ENCODE measurements around the gene PI4KA.

Gene PI4KA

DNA sequence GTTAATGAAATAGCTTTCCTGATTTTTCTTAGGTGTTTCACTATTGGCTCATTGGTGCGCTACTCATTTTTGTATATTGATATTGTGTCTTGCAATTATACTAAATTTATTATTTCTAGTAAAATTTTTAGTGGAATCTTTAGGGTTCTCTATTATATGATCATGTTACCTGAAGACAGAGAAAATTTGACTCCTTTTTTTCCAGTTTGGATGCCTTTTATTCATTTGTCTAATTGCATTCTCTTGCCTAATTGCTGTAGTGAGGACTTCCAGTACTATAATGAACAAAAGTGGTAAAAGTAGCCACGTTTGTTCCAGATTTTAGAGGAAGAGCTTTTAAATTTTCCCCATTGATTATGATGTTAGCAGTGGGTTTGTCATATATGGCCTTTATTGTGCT, 198.7 kb downstream of the PI4KA start:
- no peak for ATAC-seq

DNA sequence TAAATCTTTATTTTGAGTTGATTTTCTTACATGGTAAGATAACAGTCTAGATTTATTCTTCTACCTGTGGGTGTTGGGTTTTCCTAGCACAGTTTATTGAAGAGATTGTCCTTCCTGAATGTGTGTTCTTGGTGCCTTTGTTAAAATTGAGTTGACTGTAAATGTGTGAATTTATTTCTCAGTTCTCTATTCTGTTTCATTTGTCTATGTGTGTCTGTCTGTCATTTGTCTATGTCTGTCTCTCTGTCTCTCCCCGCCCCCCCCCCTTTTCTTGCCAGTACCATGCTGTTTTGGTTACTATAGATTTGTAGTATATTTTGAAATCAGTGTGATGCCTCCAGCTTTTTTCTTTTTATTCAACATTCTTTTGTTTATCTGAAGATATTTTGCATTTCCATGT, 199.4 kb downstream of the PI4KA start:
- TF ChIP-seq, protein P1, sequence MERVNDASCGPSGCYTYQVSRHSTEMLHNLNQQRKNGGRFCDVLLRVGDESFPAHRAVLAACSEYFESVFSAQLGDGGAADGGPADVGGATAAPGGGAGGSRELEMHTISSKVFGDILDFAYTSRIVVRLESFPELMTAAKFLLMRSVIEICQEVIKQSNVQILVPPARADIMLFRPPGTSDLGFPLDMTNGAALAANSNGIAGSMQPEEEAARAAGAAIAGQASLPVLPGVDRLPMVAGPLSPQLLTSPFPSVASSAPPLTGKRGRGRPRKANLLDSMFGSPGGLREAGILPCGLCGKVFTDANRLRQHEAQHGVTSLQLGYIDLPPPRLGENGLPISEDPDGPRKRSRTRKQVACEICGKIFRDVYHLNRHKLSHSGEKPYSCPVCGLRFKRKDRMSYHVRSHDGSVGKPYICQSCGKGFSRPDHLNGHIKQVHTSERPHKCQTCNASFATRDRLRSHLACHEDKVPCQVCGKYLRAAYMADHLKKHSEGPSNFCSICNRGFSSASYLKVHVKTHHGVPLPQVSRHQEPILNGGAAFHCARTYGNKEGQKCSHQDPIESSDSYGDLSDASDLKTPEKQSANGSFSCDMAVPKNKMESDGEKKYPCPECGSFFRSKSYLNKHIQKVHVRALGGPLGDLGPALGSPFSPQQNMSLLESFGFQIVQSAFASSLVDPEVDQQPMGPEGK (CRISPR knock-in tag; IDR thresholded peaks at IDR 0.05; ENCODE audit: borderline replicate concordance), result no peak
- TF ChIP-seq ZNF8 (CRISPR knock-in tag; IDR thresholded peaks at IDR 0.05), result no peak
- TF ChIP-seq ZNF70 (CRISPR knock-in tag; IDR thresholded peaks at IDR 0.05), result no peak
- no peak for TF ChIP-seq ZFP30 (CRISPR knock-in tag; IDR thresholded peaks at IDR 0.05)
- no peak for ATAC-seq

More for the DNA sequence above, 198.7 kb downstream of the PI4KA start:
- TF ChIP-seq SNAI2 (CRISPR knock-in tag; IDR thresholded peaks at IDR 0.05) (no peak), PPARA (CRISPR knock-in tag; IDR thresholded peaks at IDR 0.05; ENCODE audit: borderline replicate concordance) (no peak), POU6F1 (CRISPR knock-in tag; IDR thresholded peaks at IDR 0.05; ENCODE audit: borderline replicate concordance, low read depth) (no peak), ZC3H10 (CRISPR knock-in tag; IDR thresholded peaks at IDR 0.05) (no peak)

DNA sequence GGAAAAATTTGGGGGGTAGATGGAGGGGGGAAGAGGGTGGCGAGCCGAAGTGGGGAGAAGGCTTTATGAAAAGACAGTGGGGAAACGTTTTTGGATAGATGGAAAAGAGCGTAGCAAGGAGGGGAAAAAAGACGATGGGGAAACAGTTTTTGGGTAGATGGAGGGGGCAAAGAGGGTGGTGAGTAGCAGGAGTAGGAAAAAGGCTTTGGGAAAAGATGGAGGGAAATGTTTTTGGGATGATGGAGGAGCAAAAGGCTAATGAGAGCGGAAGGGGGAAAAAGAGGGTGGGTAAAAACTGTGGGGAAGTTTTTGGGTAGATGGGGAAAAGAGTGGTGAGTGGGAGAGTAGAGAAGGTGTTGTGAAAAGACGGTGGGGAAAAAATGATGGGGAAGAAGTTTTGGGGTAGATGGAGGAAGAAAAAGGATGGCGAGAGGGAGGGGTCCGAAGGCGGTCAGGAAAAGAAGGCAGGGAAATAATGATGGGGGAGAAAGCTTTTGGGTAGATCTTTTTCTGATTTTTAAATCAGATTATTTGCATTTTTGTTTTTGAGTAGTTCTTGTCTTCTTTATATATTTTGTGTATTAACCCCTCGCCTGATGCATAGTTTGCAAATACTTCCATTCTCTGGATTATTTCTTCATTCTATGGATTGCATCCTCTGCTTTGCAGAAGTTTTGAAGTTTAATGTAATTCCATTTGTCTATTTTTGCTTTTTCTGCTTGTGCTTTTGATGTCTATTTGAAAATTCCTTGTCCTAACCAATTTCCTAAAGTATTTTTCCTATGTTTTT, 200.0 kb downstream of the PI4KA start:
- TF ChIP-seq ZNF70 (CRISPR knock-in tag; IDR thresholded peaks at IDR 0.05), result no peak
- ATAC-seq, result no peak

GRCh38 chr22:20657963-20658362, 200.6 kb downstream of the PI4KA start:
- TF ChIP-seq ARNTL (CRISPR knock-in tag; IDR thresholded peaks at IDR 0.05; ENCODE audit: borderline replicate concordance, low read depth) (no peak), ESRRG (CRISPR knock-in tag; IDR thresholded peaks at IDR 0.05) (no peak), ZNF565 (CRISPR knock-in tag; conservative IDR thresholded peaks at IDR 0.05; ENCODE audit: low read depth) (no peak), ZNF8 (CRISPR knock-in tag; IDR thresholded peaks at IDR 0.05) (no peak)
- TF ChIP-seq, protein P2, sequence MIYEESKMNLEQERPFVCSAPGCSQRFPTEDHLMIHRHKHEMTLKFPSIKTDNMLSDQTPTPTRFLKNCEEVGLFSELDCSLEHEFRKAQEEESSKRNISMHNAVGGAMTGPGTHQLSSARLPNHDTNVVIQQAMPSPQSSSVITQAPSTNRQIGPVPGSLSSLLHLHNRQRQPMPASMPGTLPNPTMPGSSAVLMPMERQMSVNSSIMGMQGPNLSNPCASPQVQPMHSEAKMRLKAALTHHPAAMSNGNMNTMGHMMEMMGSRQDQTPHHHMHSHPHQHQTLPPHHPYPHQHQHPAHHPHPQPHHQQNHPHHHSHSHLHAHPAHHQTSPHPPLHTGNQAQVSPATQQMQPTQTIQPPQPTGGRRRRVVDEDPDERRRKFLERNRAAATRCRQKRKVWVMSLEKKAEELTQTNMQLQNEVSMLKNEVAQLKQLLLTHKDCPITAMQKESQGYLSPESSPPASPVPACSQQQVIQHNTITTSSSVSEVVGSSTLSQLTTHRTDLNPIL (CRISPR knock-in tag; IDR thresholded peaks at IDR 0.05; ENCODE audit: low read depth), result no peak
- ATAC-seq, result no peak

Data from SK-N-SH treated with all-trans-retinoic acid at 6 μM for 48 hours (cell line).